Measurements from ENCODE around the gene ADAMTS12. TPM values are rescaled to one million over a fixed set of nuclear protein-coding genes. Genes with fewer than 3 reads are reported as not detected.

The ADAMTS12 gene
- total RNA-seq, 4 donors from 2014 or later: 2.3 to 6.0 (median 4.2) TPM

DNA sequence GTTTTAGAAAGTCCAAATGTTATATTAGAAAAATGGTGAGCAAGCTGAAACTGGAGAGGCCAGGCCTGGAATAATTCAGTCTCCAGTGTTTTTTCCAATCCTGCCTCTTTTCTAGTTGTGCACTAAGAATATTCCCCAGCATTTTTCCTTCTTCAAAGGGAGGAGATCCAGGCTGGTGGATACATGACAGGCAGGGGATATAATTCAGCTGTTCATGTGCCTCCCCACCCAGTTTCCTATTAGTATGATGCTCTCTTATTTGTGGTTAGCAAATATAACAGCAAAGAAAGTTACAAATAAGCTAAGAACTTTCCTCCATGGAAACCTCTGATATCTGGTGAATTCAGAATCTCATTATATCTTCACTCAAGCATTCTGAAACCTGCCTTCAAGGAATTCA, 234.6 kb downstream of the ADAMTS12 start:
- no peak for TF ChIP-seq POLR2A (IDR thresholded peaks at IDR 0.05; ENCODE audit: low read depth)
- TF ChIP-seq POLR2AphosphoS5 (IDR thresholded peaks at IDR 0.05): no peak
- no peak for TF ChIP-seq EP300 (IDR thresholded peaks at IDR 0.05)
- TF ChIP-seq, protein P1, sequence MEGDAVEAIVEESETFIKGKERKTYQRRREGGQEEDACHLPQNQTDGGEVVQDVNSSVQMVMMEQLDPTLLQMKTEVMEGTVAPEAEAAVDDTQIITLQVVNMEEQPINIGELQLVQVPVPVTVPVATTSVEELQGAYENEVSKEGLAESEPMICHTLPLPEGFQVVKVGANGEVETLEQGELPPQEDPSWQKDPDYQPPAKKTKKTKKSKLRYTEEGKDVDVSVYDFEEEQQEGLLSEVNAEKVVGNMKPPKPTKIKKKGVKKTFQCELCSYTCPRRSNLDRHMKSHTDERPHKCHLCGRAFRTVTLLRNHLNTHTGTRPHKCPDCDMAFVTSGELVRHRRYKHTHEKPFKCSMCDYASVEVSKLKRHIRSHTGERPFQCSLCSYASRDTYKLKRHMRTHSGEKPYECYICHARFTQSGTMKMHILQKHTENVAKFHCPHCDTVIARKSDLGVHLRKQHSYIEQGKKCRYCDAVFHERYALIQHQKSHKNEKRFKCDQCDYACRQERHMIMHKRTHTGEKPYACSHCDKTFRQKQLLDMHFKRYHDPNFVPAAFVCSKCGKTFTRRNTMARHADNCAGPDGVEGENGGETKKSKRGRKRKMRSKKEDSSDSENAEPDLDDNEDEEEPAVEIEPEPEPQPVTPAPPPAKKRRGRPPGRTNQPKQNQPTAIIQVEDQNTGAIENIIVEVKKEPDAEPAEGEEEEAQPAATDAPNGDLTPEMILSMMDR (IDR thresholded peaks at IDR 0.05): no peak
- intact Hi-C loops (cut with DNase I): no loop called here

DNA sequence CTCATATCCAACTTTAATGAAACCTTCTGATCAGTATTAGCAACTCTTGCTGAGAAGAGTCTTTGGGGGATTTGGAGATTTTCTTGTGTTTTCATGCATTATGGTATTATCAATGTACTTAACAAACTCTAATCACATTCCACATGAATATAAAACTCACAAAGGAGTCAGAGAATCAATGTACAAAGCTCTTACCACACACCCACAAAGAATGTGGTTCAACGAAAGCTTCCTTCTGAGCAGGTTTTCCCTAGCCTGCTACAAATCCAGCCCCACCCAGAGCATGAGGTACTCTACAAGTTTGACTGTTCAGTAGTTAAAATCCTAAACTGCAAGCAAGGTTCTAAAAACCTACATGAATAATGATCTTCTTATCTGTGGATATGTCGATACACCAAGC, 240.9 kb downstream of the ADAMTS12 start:
- Histone ChIP-seq H3K27ac (replicated peaks in 1 of 4) (no peak overlapping the region), H3K4me3 (no peak overlapping the region), H3K4me1 (no peaks in the 10 kb centered on the region), H3K27me3 (no peaks in the 10 kb centered on the region), H3K9me3 (no peaks in the 10 kb centered on the region), H3K36me3 (peaks cover 0 to 15% (median 0%) of the 10 kb centered on the region in 4 donors)
- TF ChIP-seq EP300 (IDR thresholded peaks at IDR 0.05) (no peak), POLR2AphosphoS5 (IDR thresholded peaks at IDR 0.05) (no peak), POLR2A (IDR thresholded peaks at IDR 0.05; ENCODE audit: low read depth) (no peak)
- TF ChIP-seq, protein P1 (IDR thresholded peaks at IDR 0.05): no peak
- 87% methylated on average over 2 of the region's 2 CpGs for WGBS
- intact Hi-C loops (cut with DNase I): no loop called here
- no peak for DNase-seq (ENCODE audit: extremely low spot score)

More for the DNA sequence above, 234.6 kb downstream of the ADAMTS12 start:
- DNase-seq (ENCODE audit: extremely low spot score): no peak
- Histone ChIP-seq H3K27ac (replicated peaks in 1 of 4) (no peak overlapping the region), H3K4me1 (no peaks in the 10 kb centered on the region), H3K4me3 (no peak overlapping the region), H3K36me3 (peaks cover 0 to 4% (median 0%) of the 10 kb centered on the region in 4 donors), H3K27me3 (no peaks in the 10 kb centered on the region), H3K9me3 (no peaks in the 10 kb centered on the region)

DNA sequence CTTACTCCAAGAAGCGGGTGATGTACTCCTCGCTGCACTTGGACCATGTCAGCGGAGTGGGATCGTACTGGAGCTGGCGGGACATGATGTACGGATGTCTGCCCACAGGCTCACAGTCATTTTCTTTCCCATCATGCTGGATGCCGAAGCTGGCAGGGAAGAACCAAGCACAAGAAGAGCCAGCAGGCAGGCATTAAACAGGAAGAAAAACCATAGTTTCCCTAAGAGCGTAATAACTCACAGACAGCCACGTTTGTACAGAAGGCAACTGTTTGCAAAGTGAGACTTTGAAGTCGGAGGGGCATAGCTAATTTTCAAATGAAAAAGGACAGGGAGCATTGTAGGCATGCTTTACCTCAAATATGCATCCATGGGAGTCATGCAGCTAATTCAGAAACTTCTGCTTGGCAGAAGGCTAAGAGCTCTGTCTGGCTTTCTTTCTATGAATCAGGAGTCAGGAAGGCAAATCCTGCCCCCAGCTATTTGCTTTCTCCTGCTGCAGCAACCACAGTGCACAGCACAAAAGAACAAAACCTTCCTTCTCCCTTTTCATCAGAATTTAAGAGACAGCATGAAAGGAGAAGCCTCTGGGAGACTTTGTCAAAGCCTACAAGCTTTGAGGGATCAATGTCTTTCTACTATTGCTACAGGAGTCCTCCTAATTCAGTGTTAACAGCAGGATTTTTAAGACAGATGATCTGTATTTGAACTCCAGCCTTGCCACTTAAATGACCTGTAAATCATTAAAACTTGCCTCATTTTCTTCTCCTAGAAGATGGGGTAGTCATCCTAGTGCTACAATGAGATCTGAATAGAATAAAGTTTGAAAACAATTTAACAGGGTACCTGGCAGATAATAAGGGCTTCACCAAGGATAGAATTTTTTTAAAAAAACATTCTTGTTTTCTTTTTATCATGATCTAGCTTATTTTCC, 242.0 kb downstream of the ADAMTS12 start:
- 85% methylated on average over 10 of the region's 10 CpGs for WGBS

DNA sequence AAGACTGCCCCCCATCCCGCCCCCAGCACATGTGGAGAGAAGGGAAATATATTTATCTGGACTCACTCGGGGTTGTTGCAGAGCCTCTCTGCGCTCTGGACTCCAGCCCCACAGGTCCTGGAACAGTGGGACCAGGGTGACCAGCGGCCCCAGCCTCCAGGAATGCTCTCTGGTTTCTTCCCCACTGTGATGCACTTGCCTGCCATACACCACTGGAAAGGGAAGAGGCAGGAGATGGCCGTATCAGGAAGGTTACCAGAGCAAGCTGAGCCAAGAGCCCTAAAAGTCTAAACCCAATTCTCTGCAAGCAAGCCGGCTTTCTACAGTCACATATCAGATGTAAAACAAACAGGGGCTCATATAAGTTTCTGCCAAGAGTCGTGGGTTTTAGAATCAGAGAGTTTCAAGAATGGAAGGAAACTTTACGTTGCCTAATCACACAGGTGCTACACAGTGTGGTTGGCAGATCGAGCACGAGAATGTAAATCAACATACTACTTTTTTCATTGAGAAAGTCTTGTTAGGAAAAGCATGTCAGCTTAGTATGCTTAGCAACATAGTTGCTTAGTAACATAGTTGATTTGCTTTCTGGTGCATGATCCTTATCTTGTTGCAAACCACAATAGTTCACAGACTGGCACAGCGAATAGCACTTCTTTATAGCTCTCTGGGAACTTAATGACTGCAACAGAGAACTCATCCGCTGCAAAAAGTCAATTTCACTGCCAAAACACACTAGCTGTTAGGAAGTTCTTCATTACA, 249.9 kb downstream of the ADAMTS12 start:
- Histone ChIP-seq H3K27me3 (no peaks in the 10 kb centered on the region), H3K27ac (replicated peaks in 1 of 4) (no peak overlapping the region), H3K36me3 (peaks cover 0 to 15% (median 4%) of the 10 kb centered on the region in 4 donors), H3K4me3 (no peak overlapping the region), H3K4me1 (no peaks in the 10 kb centered on the region), H3K9me3 (no peaks in the 10 kb centered on the region)
- 66% methylated on average over 12 of the region's 12 CpGs for WGBS
- DNase-seq (ENCODE audit: extremely low spot score): no peak
- TF ChIP-seq POLR2A (IDR thresholded peaks at IDR 0.05; ENCODE audit: low read depth) (no peak), POLR2AphosphoS5 (IDR thresholded peaks at IDR 0.05) (no peak), EP300 (IDR thresholded peaks at IDR 0.05) (no peak)
- TF ChIP-seq, protein P1 (IDR thresholded peaks at IDR 0.05): no peak
- intact Hi-C loops (cut with DNase I): no loop called here

More for the DNA sequence above, 242.0 kb downstream of the ADAMTS12 start:
- peaks cover 0 to 15% (median under 1%) of the 10 kb centered on the region in 4 donors for H3K36me3 ChIP-seq
- no peaks in the 10 kb centered on the region for H3K27me3 ChIP-seq
- TF ChIP-seq POLR2A (IDR thresholded peaks at IDR 0.05; ENCODE audit: low read depth) (no peak), POLR2AphosphoS5 (IDR thresholded peaks at IDR 0.05) (no peak), EP300 (IDR thresholded peaks at IDR 0.05) (no peak)
- TF ChIP-seq, protein P1 (IDR thresholded peaks at IDR 0.05): no peak
- no peak overlapping the region for H3K4me3 ChIP-seq
- H3K27ac ChIP-seq (replicated peaks in 1 of 4): no peak overlapping the region
- no peaks in the 10 kb centered on the region for H3K4me1 ChIP-seq
- intact Hi-C loops (cut with DNase I): no loop called here
- no peaks in the 10 kb centered on the region for H3K9me3 ChIP-seq
- no peak for DNase-seq (ENCODE audit: extremely low spot score)
